GM12873 (cell line): ENCODE data around the gene CBX5.

ENCODE experiments used
- TF ChIP-seq, protein P1 (sequence below): IDR thresholded peaks from 2 replicates; pipeline ENCODE4 v1.5.1; 2012; ENCODE audit warnings: low read depth, mild to moderate bottlenecking, moderate library complexity, low read length, control low read depth; ENCODE audit not compliant: insufficient read depth; ENCODE audit errors: missing control alignments

CBX5 gene

GRCh38 chr12:54246011-54246641 lies 33.8 kb downstream of the CBX5 start:
- TF ChIP-seq, protein P1, sequence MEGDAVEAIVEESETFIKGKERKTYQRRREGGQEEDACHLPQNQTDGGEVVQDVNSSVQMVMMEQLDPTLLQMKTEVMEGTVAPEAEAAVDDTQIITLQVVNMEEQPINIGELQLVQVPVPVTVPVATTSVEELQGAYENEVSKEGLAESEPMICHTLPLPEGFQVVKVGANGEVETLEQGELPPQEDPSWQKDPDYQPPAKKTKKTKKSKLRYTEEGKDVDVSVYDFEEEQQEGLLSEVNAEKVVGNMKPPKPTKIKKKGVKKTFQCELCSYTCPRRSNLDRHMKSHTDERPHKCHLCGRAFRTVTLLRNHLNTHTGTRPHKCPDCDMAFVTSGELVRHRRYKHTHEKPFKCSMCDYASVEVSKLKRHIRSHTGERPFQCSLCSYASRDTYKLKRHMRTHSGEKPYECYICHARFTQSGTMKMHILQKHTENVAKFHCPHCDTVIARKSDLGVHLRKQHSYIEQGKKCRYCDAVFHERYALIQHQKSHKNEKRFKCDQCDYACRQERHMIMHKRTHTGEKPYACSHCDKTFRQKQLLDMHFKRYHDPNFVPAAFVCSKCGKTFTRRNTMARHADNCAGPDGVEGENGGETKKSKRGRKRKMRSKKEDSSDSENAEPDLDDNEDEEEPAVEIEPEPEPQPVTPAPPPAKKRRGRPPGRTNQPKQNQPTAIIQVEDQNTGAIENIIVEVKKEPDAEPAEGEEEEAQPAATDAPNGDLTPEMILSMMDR = no peak

DNA sequence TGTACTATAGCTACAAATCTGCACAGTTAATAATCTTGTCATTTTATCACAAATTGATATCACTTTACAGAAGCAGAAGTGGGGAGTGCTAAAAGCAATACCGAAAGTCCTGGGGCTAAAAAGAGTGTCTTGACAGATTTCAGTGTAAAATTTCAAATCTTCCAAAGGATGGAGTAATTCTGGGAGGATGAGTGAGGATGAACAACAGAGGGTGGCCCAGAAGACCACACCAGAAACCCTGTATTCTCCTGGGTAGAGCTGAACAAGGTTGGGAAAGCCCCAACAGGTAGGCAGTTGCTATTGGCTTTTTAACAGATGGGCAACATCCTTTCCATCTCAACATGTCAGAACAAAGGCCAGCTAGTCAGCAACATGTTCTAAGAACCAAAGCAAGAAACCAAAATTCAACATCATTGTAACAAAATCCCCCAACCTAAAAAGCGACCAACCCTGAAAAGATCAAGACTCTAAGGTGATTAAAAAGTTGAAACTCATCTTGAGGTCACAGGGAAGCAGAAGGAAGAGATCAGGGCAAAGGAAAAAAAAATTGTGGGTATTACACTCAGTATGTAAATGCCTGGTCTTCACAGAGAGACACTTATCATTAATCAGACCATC lies 38.8 kb downstream of the CBX5 start:
- TF ChIP-seq, protein P1 = no peak

DNA sequence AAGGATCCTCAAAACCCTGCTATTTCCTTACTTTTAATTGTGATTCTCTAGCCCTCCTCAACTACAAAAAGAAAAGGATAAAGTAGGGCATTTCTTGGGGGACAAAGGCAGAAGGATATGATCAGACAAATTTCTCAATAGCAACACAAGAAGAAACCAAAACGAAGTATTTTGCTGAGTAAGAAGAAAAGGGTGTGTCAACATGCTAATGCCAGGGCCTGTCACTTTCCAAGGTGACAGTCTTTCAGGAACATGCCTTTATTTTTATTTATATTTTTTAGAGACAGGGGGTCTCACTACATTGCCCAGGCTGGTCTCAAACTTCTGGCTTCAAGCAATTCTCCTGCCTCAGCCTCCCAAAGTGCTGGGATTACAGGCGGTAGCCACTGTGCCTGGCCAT lies 39.8 kb downstream of the CBX5 start:
- TF ChIP-seq, protein P1 = no peak

DNA sequence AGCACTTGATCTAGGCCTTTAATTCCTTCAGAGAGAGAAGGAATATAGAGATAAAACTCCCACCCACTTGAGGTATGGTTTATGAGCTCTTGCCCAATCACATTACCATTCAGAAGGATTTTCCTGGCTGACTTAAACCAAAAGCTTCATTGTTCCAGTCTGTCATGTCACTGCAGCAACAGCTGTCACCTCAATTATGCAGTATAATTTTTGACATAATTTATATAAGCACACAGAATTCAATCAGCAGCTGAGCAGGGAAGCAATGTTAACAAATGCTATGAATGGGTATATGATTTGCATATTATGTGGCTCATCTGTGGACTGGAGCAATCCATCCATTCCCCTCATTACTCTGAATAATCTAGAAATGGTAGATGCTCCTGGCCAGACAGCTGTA lies 40.3 kb downstream of the CBX5 start:
- TF ChIP-seq, protein P1 = no peak

DNA sequence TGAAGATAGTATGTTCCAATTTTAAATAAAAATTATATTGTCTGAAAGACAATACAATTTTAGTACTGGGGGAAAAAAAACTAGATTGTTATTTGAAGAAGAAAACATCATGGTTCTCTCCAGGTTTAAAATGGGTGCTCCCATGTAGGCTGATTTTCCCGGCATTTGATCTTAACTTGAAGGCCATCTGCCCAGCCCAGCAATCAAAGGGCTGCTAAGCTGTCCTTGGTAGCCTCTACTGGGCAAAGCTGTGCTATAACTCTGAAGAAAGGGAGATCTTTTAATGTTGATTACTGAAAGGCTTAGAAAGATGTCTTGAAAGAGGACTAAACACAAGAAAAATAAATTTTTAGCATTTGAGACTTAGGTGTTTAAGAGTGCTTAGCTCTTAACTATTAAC lies 41.4 kb downstream of the CBX5 start:
- TF ChIP-seq, protein P1 = no peak

GRCh38 chr12:54232790-54233189 lies 47.1 kb downstream of the CBX5 start:
- TF ChIP-seq, protein P1 = peak; percentile 30

GRCh38 chr12:54230555-54230954 lies 49.4 kb downstream of the CBX5 start:
- TF ChIP-seq, protein P1 = no peak
